Astrocyte (in vitro differentiated cells and primary cell): Measurements from ENCODE around the gene PCNT. TPM values are rescaled to one million over a fixed set of nuclear protein-coding genes. Genes with fewer than 3 reads are reported as not detected.

Experiments used
- DNase-seq: peaks from one replicate; pipeline ENCODE4 v3.0.0-alpha.2; 2010; ENCODE audit warnings: low read depth
- FAIRE-seq: peaks from 2 replicates; lab custom pipeline; 2011; peaks lifted over from hg19 to GRCh38; lab: Jason Lieb, UNC
- H2AFZ ChIP-seq: 2 replicates; pipeline ENCODE4 v1.6.0; 2012; ENCODE audit warnings: low read depth, low read length, inconsistent platforms
- H3K27ac ChIP-seq: 2 replicates; pipeline ENCODE4 v1.5.1; 2011; ENCODE audit warnings: low read depth, low read length, inconsistent platforms
- H3K27me3 ChIP-seq: 2 replicates; pipeline ENCODE4 v1.6.0; 2011; ENCODE audit warnings: low read length, inconsistent platforms; ENCODE audit not compliant: insufficient read depth
- H3K36me3 ChIP-seq: 2 replicates; pipeline ENCODE4 v1.5.1; 2011; ENCODE audit warnings: low read length, inconsistent platforms; ENCODE audit not compliant: insufficient read depth
- H3K4me1 ChIP-seq: 2 replicates; pipeline ENCODE4 v1.5.1; 2011; ENCODE audit warnings: low read length, inconsistent platforms; ENCODE audit not compliant: insufficient read depth
- H3K4me2 ChIP-seq: 2 replicates; pipeline ENCODE4 v1.6.0; 2012; ENCODE audit warnings: low read length, inconsistent platforms
- H3K4me3 ChIP-seq: 2 replicates; pipeline ENCODE4 v1.5.1; 2011; ENCODE audit warnings: low read depth, mild to moderate bottlenecking, low read length, inconsistent platforms; ENCODE audit not compliant: insufficient read depth
- H3K79me2 ChIP-seq: 2 replicates; pipeline ENCODE4 v1.6.0; 2012; ENCODE audit warnings: mild to moderate bottlenecking, low read length, inconsistent platforms; ENCODE audit not compliant: insufficient read depth
- H3K9ac ChIP-seq: 2 replicates; pipeline ENCODE4 v1.6.0; 2012; ENCODE audit warnings: mild to moderate bottlenecking, low read length, inconsistent platforms
- H3K9me3 ChIP-seq: 2 replicates; pipeline ENCODE4 v1.5.1; 2012; ENCODE audit warnings: low read depth, mild to moderate bottlenecking, low read length, inconsistent platforms; ENCODE audit not compliant: insufficient read depth
- H4K20me1 ChIP-seq: 2 replicates; pipeline ENCODE4 v1.6.0; 2012; ENCODE audit warnings: low read length, inconsistent platforms; ENCODE audit not compliant: insufficient read depth
- H3K27ac Mint-ChIP-seq: one replicate; pipeline ENCODE4 v1.8.0; 2021; ENCODE audit warnings: mild to moderate bottlenecking, mixed read lengths; ENCODE audit not compliant: unreplicated experiment
- H3K27me3 Mint-ChIP-seq: one replicate; pipeline ENCODE4 v1.8.0; 2021; ENCODE audit warnings: low read depth, mixed read lengths; ENCODE audit not compliant: unreplicated experiment
- H3K36me3 Mint-ChIP-seq: one replicate; pipeline ENCODE4 v1.8.0; 2021; ENCODE audit warnings: low read depth, mixed read lengths; ENCODE audit not compliant: unreplicated experiment
- H3K4me1 Mint-ChIP-seq: one replicate; pipeline ENCODE4 v1.8.0; 2021; ENCODE audit warnings: low read depth, mixed read lengths; ENCODE audit not compliant: unreplicated experiment
- H3K4me3 Mint-ChIP-seq: one replicate; pipeline ENCODE4 v1.8.0; 2021; ENCODE audit warnings: mild to moderate bottlenecking, moderate library complexity, mixed read lengths; ENCODE audit not compliant: unreplicated experiment
- H3K9me3 Mint-ChIP-seq: one replicate; pipeline ENCODE4 v1.8.0; 2021; ENCODE audit warnings: mild to moderate bottlenecking, mixed read lengths; ENCODE audit not compliant: unreplicated experiment
- EZH2 ChIP-seq: IDR thresholded peaks from 2 replicates; pipeline ENCODE4 v1.6.1; 2012; ENCODE audit warnings: mild to moderate bottlenecking, low read length, inconsistent platforms; ENCODE audit not compliant: insufficient read depth
- total RNA-seq: library from RNA; stranded (reverse); gene quantifications from 2 replicates; pipeline ENCODE4 v1.2.1, GENCODE V29; 2021
- TF ChIP-seq, protein P1 (sequence below): IDR thresholded peaks from 2 replicates; pipeline ENCODE4 v1.5.1; 2011; ENCODE audit warnings: low read depth, mild to moderate bottlenecking, inconsistent platforms, low read length, moderate library complexity; ENCODE audit not compliant: insufficient read depth

Gene PCNT
- total RNA-seq, 1 donor from 2014 or later: 19.9 TPM

GRCh38 chr21:46295996-46296752 lies 27.8 kb upstream of the PCNT start:
- Histone ChIP-seq H3K79me2 (peaks cover 2% of the 10 kb centered on the region), H3K4me3 (no peak overlapping the region), H4K20me1 (no peaks in the 10 kb centered on the region), H3K36me3 (no peaks in the 10 kb centered on the region), H3K4me1 (peaks cover 22% of the 10 kb centered on the region), H3K9me3 (no peaks in the 10 kb centered on the region), H3K4me2 (peak overlapping the region; percentile 77), H3K9ac (no peak overlapping the region), H3K27me3 (no peaks in the 10 kb centered on the region), H2AFZ (no peak overlapping the region), H3K27ac (peak overlapping the region; percentile 73)
- H3K4me3 Mint-ChIP-seq: no peak overlapping the region
- FAIRE-seq (no peak), DNase-seq (no peak)
- TF ChIP-seq, protein P1, sequence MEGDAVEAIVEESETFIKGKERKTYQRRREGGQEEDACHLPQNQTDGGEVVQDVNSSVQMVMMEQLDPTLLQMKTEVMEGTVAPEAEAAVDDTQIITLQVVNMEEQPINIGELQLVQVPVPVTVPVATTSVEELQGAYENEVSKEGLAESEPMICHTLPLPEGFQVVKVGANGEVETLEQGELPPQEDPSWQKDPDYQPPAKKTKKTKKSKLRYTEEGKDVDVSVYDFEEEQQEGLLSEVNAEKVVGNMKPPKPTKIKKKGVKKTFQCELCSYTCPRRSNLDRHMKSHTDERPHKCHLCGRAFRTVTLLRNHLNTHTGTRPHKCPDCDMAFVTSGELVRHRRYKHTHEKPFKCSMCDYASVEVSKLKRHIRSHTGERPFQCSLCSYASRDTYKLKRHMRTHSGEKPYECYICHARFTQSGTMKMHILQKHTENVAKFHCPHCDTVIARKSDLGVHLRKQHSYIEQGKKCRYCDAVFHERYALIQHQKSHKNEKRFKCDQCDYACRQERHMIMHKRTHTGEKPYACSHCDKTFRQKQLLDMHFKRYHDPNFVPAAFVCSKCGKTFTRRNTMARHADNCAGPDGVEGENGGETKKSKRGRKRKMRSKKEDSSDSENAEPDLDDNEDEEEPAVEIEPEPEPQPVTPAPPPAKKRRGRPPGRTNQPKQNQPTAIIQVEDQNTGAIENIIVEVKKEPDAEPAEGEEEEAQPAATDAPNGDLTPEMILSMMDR: no peak
- TF ChIP-seq EZH2: no peak
- no peak overlapping the region for H3K27ac Mint-ChIP-seq
- peaks cover 5% of the 10 kb centered on the region for H3K4me1 Mint-ChIP-seq
- H3K27me3 Mint-ChIP-seq: peaks cover 2% of the 10 kb centered on the region
- peaks cover 4% of the 10 kb centered on the region for H3K36me3 Mint-ChIP-seq
- no peaks in the 10 kb centered on the region for H3K9me3 Mint-ChIP-seq

GRCh38 chr21:46297338-46298271 lies 26.4 kb upstream of the PCNT start:
- H2AFZ ChIP-seq: peak overlapping the region; percentile 61
- H3K9ac ChIP-seq: peak overlapping the region; percentile 59
- Mint-ChIP-seq H3K36me3 (peaks cover 4% of the 10 kb centered on the region), H3K4me1 (peaks cover 5% of the 10 kb centered on the region), H3K9me3 (no peaks in the 10 kb centered on the region), H3K27ac (no peak overlapping the region), H3K4me3 (no peak overlapping the region), H3K27me3 (peaks cover 2% of the 10 kb centered on the region)
- H3K4me1 ChIP-seq: peaks cover 22% of the 10 kb centered on the region
- no peak overlapping the region for H3K27ac ChIP-seq
- DNase-seq: no peak
- H3K27me3 ChIP-seq: no peaks in the 10 kb centered on the region
- no peaks in the 10 kb centered on the region for H4K20me1 ChIP-seq
- H3K9me3 ChIP-seq: no peaks in the 10 kb centered on the region
- H3K4me2 ChIP-seq: peak overlapping the region; percentile 90
- TF ChIP-seq, protein P1: no peak
- no peak for TF ChIP-seq EZH2
- H3K4me3 ChIP-seq: peak overlapping the region; percentile 54
- no peaks in the 10 kb centered on the region for H3K79me2 ChIP-seq
- no peak for FAIRE-seq
- H3K36me3 ChIP-seq: no peaks in the 10 kb centered on the region
